Glomerular endothelial cell (primary cell): ENCODE measurements around the gene RAD51. TPM values are rescaled to one million over a fixed set of nuclear protein-coding genes. Genes with fewer than 3 reads are reported as not detected.

ENCODE experiments used
- DNase-seq: peaks from one replicate; pipeline ENCODE4 v3.0.0-alpha.2; 2011; ENCODE audit warnings: low read depth, low spot score; ENCODE audit errors: extremely low read depth
- total RNA-seq: library from RNA; depleted of rRNA; stranded (reverse); fragments of >200 nt; gene quantifications from 2 replicates; pipeline ENCODE4 v1.2.3, GENCODE V29; 2015

RAD51 gene
- total RNA-seq, 1 donor from 2014 or later = 4.7 TPM

DNA sequence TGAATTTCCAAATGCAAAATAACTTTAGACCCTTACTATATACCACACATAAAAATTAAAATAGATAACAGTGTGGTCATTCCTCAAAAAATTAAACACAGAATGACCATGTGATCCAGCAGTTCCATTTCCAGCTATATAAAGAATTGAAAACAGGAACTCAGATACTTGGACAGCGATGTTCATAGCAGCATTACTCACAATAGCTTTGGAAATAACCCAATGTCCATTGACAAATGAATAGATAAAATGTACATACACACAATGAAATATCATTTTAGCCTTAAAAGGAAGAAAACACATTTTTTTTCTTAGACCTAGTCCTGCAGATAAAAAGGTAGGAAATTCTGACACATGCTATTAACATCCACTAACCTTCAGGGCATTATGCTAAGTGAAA is 26.7 kb downstream of the RAD51 start:
- DNase-seq = no peak

DNA sequence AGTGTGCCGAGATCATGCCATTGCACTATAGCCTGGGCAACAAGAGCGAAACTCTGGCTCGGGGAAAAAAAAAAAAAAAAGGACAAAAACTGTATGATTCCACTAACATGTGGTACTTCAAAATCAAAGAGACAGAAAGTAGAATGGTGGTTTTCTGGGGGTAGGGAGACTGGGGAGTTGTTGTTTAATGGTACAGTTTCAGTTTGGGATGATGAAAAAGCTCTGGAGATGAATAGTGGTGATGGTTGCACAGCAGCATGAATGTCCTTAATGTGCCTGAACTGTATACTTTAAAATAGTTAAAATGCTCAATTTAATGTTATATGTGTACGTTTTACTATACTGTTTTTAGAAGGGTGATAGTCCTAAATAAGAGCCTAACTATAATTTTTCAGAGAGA is 27.4 kb downstream of the RAD51 start:
- DNase-seq = no peak

DNA sequence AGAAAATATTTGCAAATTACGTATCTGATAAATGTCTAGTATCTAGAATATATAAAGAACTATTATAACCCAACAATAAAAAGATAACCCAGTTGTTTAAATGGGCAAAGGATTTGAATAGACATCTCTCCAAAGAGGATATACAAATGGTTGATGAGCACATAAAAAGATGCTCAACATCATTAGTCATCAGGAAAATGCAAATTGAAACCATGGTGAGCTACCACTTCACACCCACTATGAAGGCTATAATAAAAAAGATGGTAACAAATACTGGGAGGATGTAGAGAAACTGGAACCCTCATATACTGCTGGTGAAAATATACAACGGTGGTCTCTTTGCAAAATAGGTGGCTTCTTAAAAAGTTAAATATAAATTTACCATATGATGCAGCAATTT is 28.0 kb downstream of the RAD51 start:
- no peak for DNase-seq

DNA sequence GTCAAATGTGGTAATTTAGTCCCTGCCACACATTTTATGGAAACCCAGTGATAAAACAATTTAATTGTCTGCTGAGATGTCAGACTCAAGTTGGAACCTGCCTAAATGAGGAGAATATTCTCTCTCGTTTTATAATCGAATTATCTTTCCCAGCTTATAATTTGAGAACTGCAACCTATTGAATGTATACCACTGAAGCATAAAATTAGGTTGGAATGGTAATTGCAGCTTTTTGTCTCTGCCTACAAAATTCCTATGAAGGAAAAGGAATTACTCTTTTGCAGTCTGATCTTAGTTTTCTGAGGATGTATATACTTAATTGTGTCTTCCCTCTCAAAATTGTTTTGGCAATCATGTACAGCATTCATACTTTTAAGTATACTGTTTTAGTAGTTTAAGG is 28.9 kb downstream of the RAD51 start:
- no peak for DNase-seq

DNA sequence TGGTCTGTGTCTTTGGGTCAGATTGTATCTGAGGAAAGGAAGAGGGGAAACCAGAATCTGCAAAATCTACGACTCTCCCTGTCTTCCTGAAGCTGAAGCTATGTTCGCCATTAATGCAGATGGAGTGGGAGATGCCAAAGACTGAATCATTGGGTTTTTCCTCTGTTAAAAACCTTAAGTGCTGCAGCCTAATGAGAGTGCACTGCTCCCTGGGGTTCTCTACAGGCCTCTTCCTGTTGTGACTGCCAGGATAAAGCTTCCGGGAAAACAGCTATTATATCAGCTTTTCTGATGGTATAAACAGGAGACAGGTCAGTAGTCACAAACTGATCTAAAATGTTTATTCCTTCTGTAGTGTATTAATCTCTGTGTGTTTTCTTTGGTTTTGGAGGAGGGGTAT is 36.1 kb downstream of the RAD51 start:
- no peak for DNase-seq

DNA sequence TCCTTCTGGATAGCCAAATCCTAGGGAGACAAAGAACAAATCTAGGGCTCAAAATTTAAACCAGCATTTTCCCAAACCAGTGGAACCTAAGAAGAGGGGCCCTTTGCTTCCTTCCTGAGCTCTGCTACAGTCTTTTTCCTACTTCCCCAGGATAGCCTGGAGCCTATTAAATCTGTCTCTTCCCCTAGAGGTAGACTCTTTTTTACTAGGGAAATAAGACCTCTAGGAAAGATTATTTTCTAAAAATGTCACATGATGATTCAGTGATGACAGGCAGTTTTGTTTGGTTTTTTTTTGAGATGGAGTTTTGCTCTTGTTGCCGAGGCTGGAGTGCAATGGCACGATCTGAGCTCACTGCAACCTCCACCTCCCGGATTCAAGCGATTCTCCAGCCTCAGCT is 41.6 kb downstream of the RAD51 start:
- DNase-seq = no peak

DNA sequence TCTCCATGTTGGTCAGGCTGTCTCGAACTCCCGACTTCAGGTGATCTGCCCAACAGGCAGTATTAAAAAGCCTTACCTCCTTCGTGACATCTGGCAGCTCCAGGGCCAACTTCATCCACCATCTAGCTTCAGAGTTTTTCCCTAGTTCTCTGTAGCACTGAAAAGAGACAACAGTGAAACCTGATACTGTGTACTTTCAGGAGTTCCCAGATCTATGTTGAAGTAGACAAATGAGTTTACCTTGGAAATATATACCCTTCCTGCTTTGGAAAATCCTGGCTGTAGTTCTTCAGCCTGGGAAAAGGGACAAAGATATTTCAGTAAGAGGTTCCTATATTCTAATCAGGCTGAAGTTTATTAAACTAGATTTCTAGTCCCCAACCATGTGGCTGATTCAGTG is 42.1 kb downstream of the RAD51 start:
- no peak for DNase-seq

DNA sequence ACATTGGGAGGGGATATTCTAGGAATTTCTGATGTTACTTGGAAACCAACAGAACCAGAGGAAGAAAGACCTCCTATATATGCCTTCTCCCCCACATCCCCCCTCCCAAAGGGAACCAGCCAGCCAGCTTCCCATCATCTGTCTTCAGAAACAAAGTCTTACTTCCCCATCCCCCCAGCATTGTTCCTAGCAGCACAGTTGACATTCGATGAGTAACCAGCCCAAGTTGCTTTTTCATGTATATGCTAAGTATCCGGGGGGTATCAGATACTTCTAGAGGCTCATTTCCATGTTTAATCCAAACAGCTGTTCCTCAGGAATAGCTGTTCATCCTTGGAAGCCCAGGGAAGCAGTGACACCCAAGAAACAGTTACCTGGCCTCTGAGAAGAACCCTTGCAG is 44.1 kb downstream of the RAD51 start:
- no peak for DNase-seq

DNA sequence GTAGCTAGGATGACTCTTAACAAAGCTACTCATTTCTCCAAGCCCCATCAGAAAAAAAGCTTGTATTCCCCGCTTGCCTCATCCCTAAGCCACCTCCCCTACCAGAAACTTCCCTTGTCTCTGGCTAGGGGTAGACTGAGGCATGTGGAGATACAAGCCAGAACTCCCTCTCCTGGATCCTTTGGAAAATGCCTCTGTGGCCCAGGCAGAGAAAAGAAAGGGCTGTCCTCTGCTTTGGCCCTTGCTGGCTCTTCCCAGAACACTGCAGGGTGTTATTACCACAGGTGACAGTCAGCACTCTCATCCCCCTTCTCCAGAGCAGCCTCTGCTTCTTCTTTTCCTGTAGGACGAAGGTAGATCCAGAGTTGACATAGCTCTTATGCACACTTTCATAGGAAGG is 44.9 kb downstream of the RAD51 start:
- no peak for DNase-seq

DNA sequence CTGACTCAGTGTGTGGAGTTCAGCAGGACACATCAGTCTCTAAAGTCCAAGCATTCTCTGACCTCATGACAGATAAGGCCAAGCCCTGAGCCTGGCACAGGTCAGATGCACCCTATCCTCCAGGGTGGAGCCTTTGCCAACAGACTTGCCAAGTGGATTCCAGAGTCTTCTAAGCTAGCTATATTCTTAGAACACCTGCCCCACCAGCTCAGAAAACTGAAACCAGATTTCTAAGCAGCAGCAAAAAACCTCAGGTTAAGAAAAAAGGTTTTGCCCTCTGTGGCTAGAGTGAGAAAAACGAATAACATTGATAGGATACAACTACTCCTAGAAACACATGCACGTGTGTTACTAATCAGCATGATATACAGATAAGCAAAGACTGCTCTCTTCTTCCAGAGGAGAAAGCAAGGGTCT is 48.5 kb downstream of the RAD51 start:
- no peak for DNase-seq

DNA sequence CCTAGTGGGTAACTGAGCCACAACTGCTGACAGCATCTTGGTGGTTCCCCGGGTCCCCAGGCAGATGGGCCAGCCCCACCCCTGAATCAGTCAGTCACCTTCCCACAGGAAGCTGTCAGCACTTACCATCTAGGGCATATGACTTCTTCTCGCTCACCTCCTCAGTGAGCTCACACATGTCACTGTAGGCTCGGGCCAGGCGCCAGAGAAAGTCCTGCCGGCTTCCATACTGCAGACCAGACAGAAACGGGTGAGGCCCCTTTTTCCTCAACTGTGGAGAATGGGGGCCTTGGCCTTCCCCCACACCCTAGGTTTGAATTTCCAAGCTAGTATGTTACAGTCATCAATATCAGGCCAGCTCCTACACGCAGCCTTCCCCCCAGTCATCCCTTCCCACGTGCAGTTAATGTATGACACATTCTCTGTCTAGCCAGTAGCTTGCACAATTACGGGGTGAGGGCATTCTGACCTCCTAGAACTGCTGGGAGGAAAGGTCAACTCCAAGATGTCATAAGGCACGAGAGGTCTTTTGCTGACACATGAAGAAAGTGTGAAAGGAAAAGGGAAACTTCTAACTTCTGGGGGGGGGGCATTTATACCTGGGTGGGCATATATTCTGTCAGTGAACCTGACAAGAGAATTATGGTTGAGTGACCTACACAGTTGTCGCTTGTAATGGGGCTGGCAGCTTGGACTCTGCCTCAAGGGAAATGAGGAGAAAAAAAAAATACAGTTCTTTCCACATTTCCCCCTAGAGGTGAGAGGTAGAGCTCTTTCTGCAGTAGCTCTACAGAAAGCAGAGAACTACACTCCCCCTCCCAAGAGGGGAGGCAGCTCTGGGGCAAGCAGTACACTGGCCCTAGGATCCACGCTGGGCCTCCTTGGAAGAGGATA is 49.2 kb downstream of the RAD51 start:
- no peak for DNase-seq

DNA sequence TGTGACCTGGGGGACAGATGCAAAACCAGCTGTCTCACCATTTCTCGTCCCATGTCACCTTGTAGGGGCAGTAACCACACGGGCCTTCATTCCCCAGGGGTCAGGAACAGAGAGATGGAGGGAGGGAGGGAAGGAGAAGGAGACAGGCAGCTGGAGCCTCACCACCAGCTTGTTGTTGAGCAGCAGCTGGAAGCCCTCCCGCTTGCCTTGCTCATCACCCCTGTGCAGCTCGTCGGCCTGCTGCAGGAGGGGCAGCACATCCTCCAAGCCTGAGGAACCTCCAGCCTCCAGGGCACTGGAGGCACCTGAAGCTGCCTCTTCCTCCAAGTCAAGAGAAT is 49.8 kb downstream of the RAD51 start:
- DNase-seq = no peak

DNA sequence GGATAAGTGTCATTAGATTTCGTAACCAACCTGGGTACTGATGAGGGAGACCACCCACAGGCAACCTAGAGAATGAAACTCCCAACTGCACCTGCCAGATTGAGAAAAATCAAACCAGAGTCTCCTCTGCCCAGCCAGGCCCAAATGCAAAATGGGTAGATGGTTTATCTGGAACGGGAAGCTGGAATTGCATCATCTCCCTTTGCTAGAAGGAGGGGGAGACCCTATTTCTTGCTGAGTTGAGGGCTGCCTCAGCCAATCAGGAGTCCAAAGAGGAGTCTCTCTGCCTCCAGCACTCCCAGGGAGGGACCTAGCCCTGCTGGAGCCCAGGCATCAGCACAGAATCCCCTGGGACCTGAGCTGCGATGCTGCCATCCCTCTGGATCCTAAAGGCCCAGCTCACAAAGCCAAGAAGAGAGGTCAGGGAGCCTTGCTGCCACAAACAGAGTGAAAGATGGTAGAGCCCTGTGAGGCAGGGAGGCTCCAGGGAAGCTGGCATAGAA is 52.0 kb downstream of the RAD51 start:
- no peak for DNase-seq

DNA sequence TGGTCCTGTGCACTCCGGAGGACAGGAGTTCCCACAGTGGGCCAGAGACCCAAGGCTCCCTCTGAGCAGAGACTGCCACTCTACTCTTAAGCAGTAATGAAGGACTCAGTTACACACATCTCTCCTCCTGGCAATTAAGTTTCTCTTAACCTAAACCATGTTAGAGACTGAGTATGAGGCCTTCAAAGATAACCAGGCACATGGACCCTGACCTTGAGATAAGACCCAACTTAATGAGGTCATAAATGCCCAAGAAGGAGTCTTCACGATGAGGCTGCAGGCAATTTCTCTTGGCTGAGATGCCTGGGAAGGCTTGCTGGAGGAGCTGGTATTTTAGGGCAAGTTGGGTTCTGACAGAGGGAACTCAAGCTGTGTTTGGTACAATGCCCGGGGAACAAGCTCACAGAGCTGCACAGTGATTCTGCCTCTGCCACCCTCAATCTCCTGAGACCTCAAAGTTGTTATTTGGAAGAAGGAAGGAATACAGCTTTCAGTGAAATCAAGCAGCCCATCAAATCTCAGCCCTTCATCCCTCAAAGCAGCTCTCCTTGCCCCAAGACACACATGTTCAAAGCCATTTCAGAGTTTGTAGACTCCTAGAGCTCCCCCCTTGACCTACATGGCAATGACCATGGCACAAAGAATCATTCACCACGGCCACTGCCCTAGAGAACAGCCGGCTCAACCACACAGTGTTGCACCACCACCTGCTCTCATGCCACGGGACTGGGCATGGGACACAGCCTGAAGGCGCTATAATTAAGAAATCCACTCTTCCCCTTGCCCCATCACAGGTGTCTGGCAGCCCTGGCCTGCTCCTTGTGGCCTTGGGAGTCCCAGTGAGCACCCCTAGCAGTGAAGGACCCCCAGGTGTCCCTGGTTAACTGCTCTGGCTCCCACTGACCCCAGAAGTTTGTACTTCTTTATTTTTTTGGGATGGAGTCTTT is 53.0 kb downstream of the RAD51 start:
- DNase-seq = no peak

DNA sequence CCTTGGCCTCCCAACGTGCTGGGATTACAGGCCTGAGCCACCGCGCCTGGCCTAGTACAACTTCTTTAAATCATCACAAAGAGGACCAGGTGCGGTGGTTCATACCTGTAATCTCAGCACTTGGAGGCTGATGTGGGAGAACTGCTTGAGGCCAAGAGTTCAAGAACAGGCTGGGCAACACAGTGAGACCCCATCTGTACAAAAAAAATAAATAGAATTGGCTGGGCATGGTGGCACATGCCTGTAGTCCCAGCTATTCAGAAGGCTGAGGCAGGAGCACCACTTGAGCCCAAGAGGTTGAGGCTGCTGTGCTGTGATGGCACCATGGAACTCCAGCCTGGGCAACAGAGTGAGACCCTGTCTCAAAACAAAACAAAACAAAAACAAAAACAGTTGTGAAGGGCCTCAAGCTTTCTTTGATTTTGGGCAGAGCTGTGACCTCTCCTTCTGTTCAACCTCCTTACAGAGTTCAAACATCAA is 54.2 kb downstream of the RAD51 start:
- DNase-seq = no peak

DNA sequence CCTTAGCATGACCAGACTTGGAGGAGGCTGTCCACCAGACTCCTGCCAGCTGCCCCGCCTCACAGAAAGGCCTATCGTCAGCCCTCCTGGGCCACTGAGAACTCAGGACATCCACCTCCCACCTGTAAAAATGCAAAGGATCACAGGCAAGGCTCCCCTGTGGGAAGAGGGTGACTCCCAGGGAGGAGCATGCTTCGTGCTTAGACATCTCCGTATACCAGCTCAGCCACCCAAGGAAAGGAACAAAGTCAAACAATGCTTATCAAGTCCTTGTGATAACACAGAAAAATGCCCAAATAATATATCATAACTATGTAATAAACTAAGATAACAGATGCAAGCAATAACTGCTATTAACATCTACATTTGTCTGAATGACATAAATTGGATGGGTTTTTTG is 55.9 kb downstream of the RAD51 start:
- no peak for DNase-seq

DNA sequence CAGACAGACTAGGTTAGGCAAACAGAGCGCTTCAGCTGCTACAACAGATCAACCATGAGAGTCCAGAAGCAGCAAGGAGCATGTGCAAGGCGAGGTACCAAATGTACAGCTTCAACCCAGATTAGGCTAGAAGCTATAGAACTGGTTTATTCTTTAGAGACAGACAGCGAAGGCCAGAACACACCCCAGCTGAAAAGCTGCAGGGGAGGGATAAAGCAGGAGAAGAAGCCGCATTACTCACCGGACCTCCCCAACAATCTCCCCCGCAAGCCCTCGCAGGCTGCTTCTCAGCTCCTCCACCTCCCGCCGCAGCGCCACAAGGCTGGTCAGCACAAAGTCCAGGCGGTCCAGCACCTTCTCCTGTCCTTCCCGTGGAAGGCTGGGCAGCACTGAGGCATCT is 56.8 kb downstream of the RAD51 start:
- DNase-seq = no peak

DNA sequence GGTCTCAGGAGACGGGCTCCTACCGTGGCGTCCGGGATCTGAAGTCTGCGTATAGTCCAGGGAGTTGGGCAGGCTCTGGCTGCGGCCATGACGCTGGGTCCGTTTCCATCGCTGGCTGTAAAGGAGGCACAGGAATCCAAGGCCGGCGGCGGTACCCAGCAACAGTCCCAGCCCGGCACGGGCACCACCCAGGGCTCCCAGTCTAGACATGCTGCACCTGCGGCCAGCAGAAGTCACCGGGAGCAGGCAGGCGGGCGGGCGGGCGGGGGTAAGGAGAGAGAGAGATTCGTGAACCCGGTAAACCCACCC is 59.6 kb downstream of the RAD51 start:
- DNase-seq = no peak

DNA sequence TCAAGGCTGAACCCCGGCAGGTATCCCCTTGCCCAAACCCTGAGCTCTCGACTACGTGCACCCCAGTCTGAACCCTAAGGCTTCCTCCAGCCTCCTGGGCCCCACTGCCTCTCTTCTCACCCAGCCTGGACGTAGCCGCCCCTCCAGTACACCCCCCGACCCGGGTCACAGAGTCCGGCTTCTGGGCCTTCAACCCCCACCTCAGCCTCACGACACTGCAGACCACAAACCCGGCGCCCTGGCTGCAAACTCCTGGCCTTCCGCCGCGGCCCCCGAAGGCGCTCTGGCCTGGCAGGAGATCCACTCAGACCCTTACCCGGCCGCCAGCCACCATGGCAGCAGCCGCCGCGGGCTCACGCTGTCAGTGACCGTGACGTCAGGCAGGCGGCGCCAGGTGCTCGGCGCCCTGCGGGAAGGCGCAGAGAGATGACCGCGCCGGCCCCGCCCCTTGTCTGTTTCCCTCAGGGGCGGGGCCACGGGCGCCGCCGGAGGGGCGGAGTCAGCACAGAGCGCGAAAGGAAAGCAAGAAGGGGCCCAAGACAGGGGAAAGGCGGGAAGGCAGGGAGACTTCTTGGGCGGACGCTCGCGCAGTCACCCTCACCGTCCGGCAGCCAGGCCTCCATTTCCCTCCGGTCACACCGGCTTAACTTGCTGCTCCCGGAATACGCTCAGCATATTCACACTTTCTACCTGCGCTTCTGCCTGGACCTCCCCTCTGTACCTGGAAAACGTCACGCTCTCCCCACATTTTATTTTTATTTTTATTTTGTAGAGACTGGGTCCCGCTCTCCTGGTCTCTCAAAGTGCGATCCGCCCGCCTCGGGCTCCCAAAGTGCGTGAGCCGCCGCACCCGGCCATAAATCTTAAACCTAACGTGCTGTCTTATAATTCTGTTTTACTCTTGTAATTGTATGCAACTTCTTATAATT is 60.2 kb downstream of the RAD51 start, which contains the start of gene RMDN3:
TSS of gene RMDN3 (minus strand) at position 372 of the 929 bp plus-strand sequence. CDS start 471 bp downstream, outside the sequence.
- DNase-seq = no peak

DNA sequence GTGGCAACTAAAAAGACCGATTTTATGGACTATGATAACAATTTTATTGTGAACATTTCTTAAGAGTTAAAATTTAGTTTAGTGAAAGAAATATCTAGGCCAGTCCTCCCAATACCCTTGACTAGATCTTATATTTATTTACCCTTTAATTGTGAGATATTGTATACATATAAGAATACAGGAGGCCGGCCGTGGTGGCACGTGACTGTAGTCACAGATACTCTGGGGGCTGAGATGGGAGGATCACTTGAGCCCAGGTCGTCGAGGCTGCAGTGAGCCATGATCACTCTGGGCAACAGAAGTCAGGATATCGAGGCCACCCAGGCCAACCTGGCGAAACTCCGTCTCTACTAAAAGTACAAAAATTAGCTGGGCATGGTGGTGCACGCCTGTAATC is 60.8 kb downstream of the RAD51 start:
- no peak for DNase-seq

DNA sequence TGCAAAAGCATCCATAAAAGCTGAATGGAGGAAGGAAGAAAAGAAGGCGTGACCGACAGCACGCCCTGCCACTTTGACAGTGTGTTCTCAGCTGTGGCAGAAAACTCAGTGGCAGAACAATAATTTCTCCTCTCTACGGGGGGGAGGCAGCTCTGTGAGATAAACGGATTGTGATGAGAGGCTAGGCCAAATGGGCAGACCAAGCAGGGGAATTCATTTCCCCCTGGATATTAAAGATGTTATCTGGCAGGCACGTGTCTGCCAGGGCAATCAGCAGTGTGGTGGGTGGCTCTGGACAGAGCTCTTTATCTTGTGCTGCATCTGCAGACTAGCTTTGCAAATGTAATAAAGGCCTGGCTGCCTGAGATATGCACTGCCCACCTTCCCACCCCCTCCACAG is 62.0 kb downstream of the RAD51 start:
- no peak for DNase-seq
